Spleen (tissue), 11 donors: Measurements from ENCODE around the gene EEIG1. TPM values are rescaled to one million over a fixed set of nuclear protein-coding genes. Genes with fewer than 3 reads are reported as not detected.

Source experiments
- DNase-seq: peaks from one replicate; pipeline ENCODE4 v3.0.0-alpha.2; 2020
- H3K27ac ChIP-seq, 8 donors: fragments of 200-600 bp; sonication (generic) in 7 of 8; 1 replicate in 4 of 8; 2 replicates in 4 of 8; pipeline versions ENCODE4 v1.5.0 to v1.8.0; 2016 to 2021; ENCODE audit warnings: inconsistent platforms in 4 of 8, mild to moderate bottlenecking in 4 of 8, moderate library complexity in 1 of 8
- H3K27me3 ChIP-seq, 7 donors: fragments of 200-600 bp; sonication (generic) in 6 of 7; replicated peaks in 1 of 7; 1 replicate in 4 of 7; 2 replicates in 3 of 7; pipeline versions ENCODE4 v1.5.0 to v1.8.0; 2016 to 2021; ENCODE audit warnings: inconsistent platforms in 3 of 7, mild to moderate bottlenecking in 1 of 7
- H3K36me3 ChIP-seq, 6 donors: fragments of 200-600 bp; sonication (generic) in 5 of 6; 1 replicate in 4 of 6; 2 replicates in 2 of 6; pipeline versions ENCODE4 v1.5.0 to v1.8.0; 2016 to 2021; ENCODE audit warnings: inconsistent platforms in 2 of 6
- H3K4me1 ChIP-seq, 6 donors: fragments of 200-600 bp; sonication (generic) in 5 of 6; 1 replicate in 3 of 6; 2 replicates in 3 of 6; pipeline versions ENCODE4 v1.5.0 to v1.8.0; 2016 to 2021; ENCODE audit warnings: inconsistent platforms in 3 of 6
- H3K4me3 ChIP-seq, 8 donors: fragments of 200-600 bp; sonication (generic) in 7 of 8; 1 replicate in 4 of 8; 2 replicates in 4 of 8; pipeline versions ENCODE4 v1.5.0 to v1.8.0; 2016 to 2021; ENCODE audit warnings: inconsistent platforms in 4 of 8, mild to moderate bottlenecking in 4 of 8, moderate library complexity in 2 of 8
- H3K9me3 ChIP-seq, 8 donors: fragments of 200-600 bp; sonication (generic) in 7 of 8; 1 replicate in 4 of 8; 2 replicates in 4 of 8; pipeline versions ENCODE4 v1.5.0 to v1.8.0; 2016 to 2021; ENCODE audit warnings: inconsistent platforms in 4 of 8
- POLR2A ChIP-seq, 3 donors: fragments of 450-650 bp; IDR thresholded peaks; one replicate each; pipeline ENCODE4 v1.5.1; 2017; ENCODE audit warnings: antibody characterized with exemption in 3 of 3, mild to moderate bottlenecking in 1 of 3
- POLR2AphosphoS5 ChIP-seq, 3 donors: sonication (generic); formaldehyde crosslinking; IDR thresholded peaks; one replicate each; pipeline ENCODE4 v1.5.1; 2017; ENCODE audit warnings: antibody characterized with exemption in 3 of 3
- WGBS, 5 donors: extraction: QIAGEN DNeasy Blood & Tissue Kit in 3 of 5; methylation state at CpG; one replicate each; pipeline versions ENCODE4 v1.1.5 to v1.1.7; 2013 to 2018; 5-methylcytosine and 5-hydroxymethylcytosine counted together
- intact Hi-C: fragments of 100-400 bp; cut with DNase I; formaldehyde crosslinking; loops from one replicate; pipeline ENCODE4 v1.15.0; 2023; ENCODE audit warnings: low total_unique reads
- polyA plus RNA-seq, 3 donors: library from polyadenylated mRNA; stranded (reverse); fragments of 200-250 nt; gene quantifications; one replicate each; pipeline ENCODE4 v1.2.1, GENCODE V29; 2013
- total RNA-seq, 7 donors: library from RNA; depleted of rRNA in 3 of 7; stranded (reverse); fragments of >200 nt in 3 of 7; fragmentation: NEBNext Ultra II Directional in 4 of 7; extraction: Animal tissue kit (Norgen Biotek cat#: 25700) in 4 of 7; gene quantifications; one replicate each; pipeline versions ENCODE4 v1.1.0 to v1.2.1, GENCODE V29; 2016 to 2021
- TF ChIP-seq, protein P1 (sequence below), 11 experiments: fragments of 200-600 bp in 7 of 11; fragments of 450-650 bp in 4 of 11; sonication (generic) in 4 of 11; IDR thresholded peaks in 8 of 11; conservative IDR thresholded peaks in 3 of 11; 1 replicate in 7 of 11; 2 replicates in 4 of 11; pipeline versions ENCODE4 v1.4.0 to v1.8.0; 2016 to 2021; ENCODE audit warnings: antibody characterized with exemption in 11 of 11, inconsistent platforms in 4 of 11, mild to moderate bottlenecking in 1 of 11
- donor health status: healthy with polysubstance abuse.
- donor health status: DM: no; HTN: no; CAD: no; lungs with moderate emphysema.
- donor health status: DM: no; HTN: no; CAD: no.
- donor health status: Bipolar disorder and iron deficiency.
- donor health status: healthy.
- donor health status: DM: no; HTN: no; CAD: no.
- donor health status: DM: yes; HTN: yes; CAD: no.

EEIG1 gene
- total and polyA plus RNA-seq, 10 donors, result 27.3 to 102 (median 35.2) TPM

DNA sequence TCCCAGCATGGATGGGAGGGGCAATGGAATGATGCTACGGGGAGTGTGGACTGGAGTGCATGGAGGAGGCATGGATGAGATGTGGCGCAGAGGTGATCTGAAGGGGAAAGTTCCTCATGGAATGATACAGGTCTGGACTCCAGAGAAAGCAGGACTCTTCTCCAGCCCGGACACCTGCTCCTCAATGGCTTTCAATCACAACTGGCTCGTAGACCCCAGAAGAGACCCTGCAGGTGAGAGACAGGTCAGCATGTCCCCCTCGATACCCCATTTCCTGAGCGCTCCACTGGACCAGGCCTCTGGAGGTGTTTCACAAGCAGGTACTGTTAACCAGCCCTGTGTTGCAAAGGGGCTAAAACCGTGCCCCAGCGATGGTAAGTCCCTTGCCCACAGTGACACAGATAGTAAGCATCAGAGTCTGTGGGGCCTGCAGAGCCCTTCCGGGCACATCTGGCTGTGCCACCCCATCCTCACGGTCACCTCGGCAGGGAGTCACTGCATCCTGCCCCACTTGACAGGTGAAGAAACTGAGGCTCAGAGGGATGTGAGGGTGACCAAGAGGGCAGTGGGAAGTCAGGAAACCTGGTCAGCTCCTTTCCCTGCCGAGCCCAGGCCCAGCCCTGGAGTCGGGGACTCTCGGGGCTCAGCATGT lies 37.7 kb downstream of the EEIG1 start:
- WGBS, 5 donors, result 56 to 74% (median 63%) methylated on average over 12 to 14 of the region's 14 CpGs
- intact Hi-C loops, result loop anchor here (2.0 kb wide), 1 partner anchor 92 kb away; no protein-coding TSS in a partner anchor
- Histone ChIP-seq H3K36me3 (peaks cover 0 to 82% (median 45%) of the 10 kb centered on the region in 6 donors), H3K4me1 (peaks cover 8 to 56% (median 28%) of the 10 kb centered on the region in 6 donors), H3K4me3 (no peak overlapping the region), H3K27me3 (no peaks in the 10 kb centered on the region), H3K9me3 (no peaks in the 10 kb centered on the region), H3K27ac (peak overlapping the region in 4 of 8 donors; percentile 7 to 48 (median 30))
- no peak for TF ChIP-seq POLR2AphosphoS5 (IDR thresholded peaks at IDR 0.05)
- TF ChIP-seq, protein P1, sequence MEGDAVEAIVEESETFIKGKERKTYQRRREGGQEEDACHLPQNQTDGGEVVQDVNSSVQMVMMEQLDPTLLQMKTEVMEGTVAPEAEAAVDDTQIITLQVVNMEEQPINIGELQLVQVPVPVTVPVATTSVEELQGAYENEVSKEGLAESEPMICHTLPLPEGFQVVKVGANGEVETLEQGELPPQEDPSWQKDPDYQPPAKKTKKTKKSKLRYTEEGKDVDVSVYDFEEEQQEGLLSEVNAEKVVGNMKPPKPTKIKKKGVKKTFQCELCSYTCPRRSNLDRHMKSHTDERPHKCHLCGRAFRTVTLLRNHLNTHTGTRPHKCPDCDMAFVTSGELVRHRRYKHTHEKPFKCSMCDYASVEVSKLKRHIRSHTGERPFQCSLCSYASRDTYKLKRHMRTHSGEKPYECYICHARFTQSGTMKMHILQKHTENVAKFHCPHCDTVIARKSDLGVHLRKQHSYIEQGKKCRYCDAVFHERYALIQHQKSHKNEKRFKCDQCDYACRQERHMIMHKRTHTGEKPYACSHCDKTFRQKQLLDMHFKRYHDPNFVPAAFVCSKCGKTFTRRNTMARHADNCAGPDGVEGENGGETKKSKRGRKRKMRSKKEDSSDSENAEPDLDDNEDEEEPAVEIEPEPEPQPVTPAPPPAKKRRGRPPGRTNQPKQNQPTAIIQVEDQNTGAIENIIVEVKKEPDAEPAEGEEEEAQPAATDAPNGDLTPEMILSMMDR (IDR thresholded peaks at IDR 0.05 in 8 of 11, conservative IDR thresholded peaks at IDR 0.05 in 3 of 11), result peak in 2 of 11 experiments; percentile 1 to 4
- no peak for DNase-seq

DNA sequence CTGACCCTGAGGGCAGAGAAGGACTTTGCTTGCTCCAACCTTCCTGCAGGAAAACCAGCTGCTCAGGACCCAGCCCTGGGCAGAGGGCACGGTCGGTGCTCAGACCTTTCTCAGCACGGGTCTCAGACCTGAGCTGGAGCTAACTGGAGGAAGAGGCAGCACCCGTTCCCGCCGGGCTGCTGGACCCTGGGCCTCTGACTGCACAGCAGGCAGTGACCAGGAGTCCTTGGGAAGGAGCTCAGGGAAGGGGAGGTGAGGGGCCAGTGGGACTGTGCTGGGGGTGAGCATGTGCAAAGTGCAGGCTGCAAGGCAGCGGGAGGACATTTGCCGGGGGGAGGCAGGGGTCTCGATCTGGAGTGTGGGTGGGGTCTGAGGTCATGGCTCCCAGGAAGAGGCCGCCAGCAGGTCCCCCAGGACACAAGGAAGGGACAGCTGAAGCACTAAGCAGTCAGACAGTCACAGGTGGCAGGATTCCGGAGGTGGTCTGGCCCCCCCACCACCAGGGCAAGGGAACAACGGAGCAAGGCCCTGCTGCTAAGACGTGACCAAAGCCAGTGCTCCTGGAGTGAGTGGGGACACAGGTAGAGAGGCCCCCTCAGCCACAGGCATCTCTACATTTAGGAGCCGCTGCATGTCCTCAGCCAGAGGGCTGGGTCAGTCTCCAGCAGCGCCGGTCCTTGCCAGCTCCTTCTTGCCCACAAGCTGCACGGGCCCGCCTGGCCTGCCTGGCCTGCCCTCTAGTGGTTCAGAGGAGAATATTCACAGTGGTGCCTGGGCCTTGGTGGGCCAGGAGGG lies 38.4 kb downstream of the EEIG1 start:
- Histone ChIP-seq H3K27me3 (no peaks in the 10 kb centered on the region), H3K4me3 (no peak overlapping the region), H3K9me3 (no peaks in the 10 kb centered on the region), H3K36me3 (peaks cover 0 to 75% (median 40%) of the 10 kb centered on the region in 6 donors), H3K4me1 (peaks cover 12 to 57% (median 30%) of the 10 kb centered on the region in 6 donors), H3K27ac (peak overlapping the region in 2 of 8 donors; percentile 29 to 48)
- DNase-seq, result peak; percentile 92
- TF ChIP-seq POLR2AphosphoS5 (IDR thresholded peaks at IDR 0.05), result peak; percentile 54 to 71 (median 60)
- TF ChIP-seq, protein P1 (IDR thresholded peaks at IDR 0.05 in 8 of 11, conservative IDR thresholded peaks at IDR 0.05 in 3 of 11), result peak; percentile 69 to 95 (median 86)
- no peak for TF ChIP-seq POLR2A (IDR thresholded peaks at IDR 0.05)
- intact Hi-C loops, result loop anchor here (2.0 kb wide), 1 partner anchor 92 kb away; no protein-coding TSS in a partner anchor
- 56 to 85% (median 60%) methylated on average over 8 to 18 of the region's 18 CpGs for WGBS, 5 donors

DNA sequence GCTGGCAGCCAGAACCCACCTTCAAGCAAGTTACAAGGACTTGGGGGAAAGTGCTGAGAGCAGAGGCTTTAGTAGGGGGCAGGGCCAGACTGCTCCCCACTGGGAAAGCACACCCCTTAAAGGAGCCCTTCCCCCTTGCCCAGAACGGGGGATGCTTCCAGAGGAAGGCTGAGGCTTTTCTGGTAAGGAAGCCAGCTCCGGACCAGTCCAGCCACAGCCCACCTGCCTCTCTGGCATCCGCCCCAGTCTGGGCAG lies 38.9 kb downstream of the EEIG1 start:
- intact Hi-C loops, result loop anchor here (2.0 kb wide), 1 partner anchor 93 kb away; no protein-coding TSS in a partner anchor
- H3K27me3 ChIP-seq, result no peaks in the 10 kb centered on the region
- no peaks in the 10 kb centered on the region for H3K9me3 ChIP-seq
- TF ChIP-seq, protein P1 (IDR thresholded peaks at IDR 0.05 in 8 of 11, conservative IDR thresholded peaks at IDR 0.05 in 3 of 11), result no peak
- TF ChIP-seq POLR2AphosphoS5 (IDR thresholded peaks at IDR 0.05), result no peak
- no peak for TF ChIP-seq POLR2A (IDR thresholded peaks at IDR 0.05)
- H3K4me3 ChIP-seq, result no peak overlapping the region
- no peak overlapping the region for H3K27ac ChIP-seq
- WGBS, 5 donors, result 67 to 85% (median 71%) methylated on average over 3 of the region's 3 CpGs
- H3K36me3 ChIP-seq, result peaks cover 0 to 70% (median 39%) of the 10 kb centered on the region in 6 donors
- no peak for DNase-seq
- peaks cover 15 to 60% (median 35%) of the 10 kb centered on the region in 6 donors for H3K4me1 ChIP-seq
